Keratinocyte (primary cell): ENCODE data around the gene SLC39A5. TPM values are rescaled to one million over a fixed set of nuclear protein-coding genes. Genes with fewer than 3 reads are reported as not detected.
A peak's percentile ranks its signal among the peaks of the same experiment; 100 is the strongest.

ENCODE experiments used
- DNase-seq: peaks from one replicate; pipeline ENCODE4 v3.0.0-alpha.2; 2011; ENCODE audit warnings: low read depth, missing footprints, low spot score
- FAIRE-seq: peaks from 2 replicates; lab custom pipeline; 2011; peaks lifted over from hg19 to GRCh38; lab: Jason Lieb, UNC
- H2AFZ ChIP-seq: 2 replicates; pipeline ENCODE4 v1.6.0; 2012; ENCODE audit warnings: low read length, control low read depth, inconsistent platforms; ENCODE audit not compliant: control insufficient read depth
- H3K27ac ChIP-seq: 2 replicates; pipeline ENCODE4 v1.5.1; 2011; ENCODE audit warnings: low read length; ENCODE audit not compliant: control insufficient read depth, insufficient read depth
- H3K27me3 ChIP-seq: 3 replicates; pipeline ENCODE4 v1.6.0; 2011; ENCODE audit warnings: low read length; ENCODE audit not compliant: control insufficient read depth, insufficient read depth; ENCODE audit errors: extremely low read depth
- H3K36me3 ChIP-seq, 2 experiments: 2 replicates in 1 of 2; 3 replicates in 1 of 2; pipeline ENCODE4 v1.5.1; 2011; ENCODE audit warnings: low read length in 2 of 2, mild to moderate bottlenecking in 1 of 2; ENCODE audit not compliant: control insufficient read depth in 2 of 2, insufficient read depth in 2 of 2; ENCODE audit errors: extremely low read depth in 1 of 2
- H3K4me1 ChIP-seq: 3 replicates; pipeline ENCODE4 v1.5.1; 2011; ENCODE audit warnings: low read length; ENCODE audit not compliant: control insufficient read depth, insufficient read depth; ENCODE audit errors: extremely low read depth
- H3K4me2 ChIP-seq: 3 replicates; pipeline ENCODE4 v1.6.0; 2011; ENCODE audit warnings: low read depth, low read length; ENCODE audit not compliant: control insufficient read depth, insufficient read depth; ENCODE audit errors: extremely low read depth
- H3K4me3 ChIP-seq, 3 experiments: fragments of 200-600 bp in 1 of 3; sonication (generic) in 1 of 3; 2 replicates in 2 of 3; 3 replicates in 1 of 3; pipeline ENCODE4 v1.5.1; 2011 to 2016; ENCODE audit warnings: low read length in 3 of 3, mild to moderate bottlenecking in 3 of 3, control low read depth in 2 of 3, inconsistent platforms in 1 of 3, low read depth in 1 of 3, mixed read lengths in 1 of 3, mixed run types in 1 of 3, moderate library complexity in 1 of 3; ENCODE audit not compliant: control insufficient read depth in 2 of 3, insufficient read depth in 2 of 3; ENCODE audit errors: extremely low read depth in 1 of 3
- H3K79me2 ChIP-seq: 2 replicates; pipeline ENCODE4 v1.6.0; 2012; ENCODE audit warnings: low read length; ENCODE audit not compliant: control insufficient read depth, insufficient read depth
- H3K9ac ChIP-seq: 3 replicates; pipeline ENCODE4 v1.6.0; 2011; ENCODE audit warnings: low read length; ENCODE audit not compliant: control insufficient read depth, insufficient read depth; ENCODE audit errors: extremely low read depth
- H3K9me1 ChIP-seq: 3 replicates; pipeline ENCODE4 v1.6.0; 2011; ENCODE audit warnings: low read length; ENCODE audit not compliant: control insufficient read depth, insufficient read depth; ENCODE audit errors: extremely low read depth
- H3K9me3 ChIP-seq: 2 replicates; pipeline ENCODE4 v1.5.1; 2012; ENCODE audit warnings: low read depth, low read length; ENCODE audit not compliant: control insufficient read depth
- H4K20me1 ChIP-seq: 3 replicates; pipeline ENCODE4 v1.6.0; 2011; ENCODE audit warnings: low read length; ENCODE audit not compliant: control insufficient read depth, insufficient read depth; ENCODE audit errors: extremely low read depth
- EZH2 ChIP-seq: IDR thresholded peaks from one replicate; pipeline ENCODE4 v1.6.1; 2012; ENCODE audit warnings: inconsistent platforms, mild to moderate bottlenecking, low read length, moderate library complexity
- dilution Hi-C: fragments of 300-500 bp; cut with MboI; formaldehyde crosslinking; loops from one replicate; pipeline ENCODE4 v1.7.0; 2020; ENCODE audit warnings: low sequenced_read_pairs; ENCODE audit not compliant: extremely low pct_ligation_motif_present
- polyA plus RNA-seq, 5 experiments: library from polyadenylated mRNA; depleted of rRNA in 3 of 5; stranded (reverse) in 3 of 5; stranded (forward) in 1 of 5; unstranded in 1 of 5; fragments of >200 nt; gene quantifications; 1 replicate in 1 of 5; 2 replicates in 3 of 5; 3 replicates in 1 of 5; pipeline versions ENCODE4 v1.2.1 to v1.2.3, GENCODE V29; 2011 to 2012; ENCODE audit warnings: missing spikeins in 2 of 5, low read depth in 1 of 5, low replicate concordance in 1 of 5
- TF ChIP-seq, protein P1 (sequence below), 3 experiments: IDR thresholded peaks in 1 of 3; conservative IDR thresholded peaks in 1 of 3; optimal IDR thresholded peaks in 1 of 3; 2 replicates in 2 of 3; 3 replicates in 1 of 3; pipeline versions ENCODE3 to v1.5.1; 2011; ENCODE audit warnings: low read length in 3 of 3, mild to moderate bottlenecking in 3 of 3, moderate library complexity in 2 of 3, control low read depth in 1 of 3, inconsistent platforms in 1 of 3; ENCODE audit not compliant: insufficient read depth in 2 of 3; ENCODE audit errors: extremely low read depth in 1 of 3

Gene SLC39A5
- polyA plus RNA-seq, 1 donor (not counting 4 experiments of a cell fraction or from before 2014, with no cell fraction given): not detected

DNA sequence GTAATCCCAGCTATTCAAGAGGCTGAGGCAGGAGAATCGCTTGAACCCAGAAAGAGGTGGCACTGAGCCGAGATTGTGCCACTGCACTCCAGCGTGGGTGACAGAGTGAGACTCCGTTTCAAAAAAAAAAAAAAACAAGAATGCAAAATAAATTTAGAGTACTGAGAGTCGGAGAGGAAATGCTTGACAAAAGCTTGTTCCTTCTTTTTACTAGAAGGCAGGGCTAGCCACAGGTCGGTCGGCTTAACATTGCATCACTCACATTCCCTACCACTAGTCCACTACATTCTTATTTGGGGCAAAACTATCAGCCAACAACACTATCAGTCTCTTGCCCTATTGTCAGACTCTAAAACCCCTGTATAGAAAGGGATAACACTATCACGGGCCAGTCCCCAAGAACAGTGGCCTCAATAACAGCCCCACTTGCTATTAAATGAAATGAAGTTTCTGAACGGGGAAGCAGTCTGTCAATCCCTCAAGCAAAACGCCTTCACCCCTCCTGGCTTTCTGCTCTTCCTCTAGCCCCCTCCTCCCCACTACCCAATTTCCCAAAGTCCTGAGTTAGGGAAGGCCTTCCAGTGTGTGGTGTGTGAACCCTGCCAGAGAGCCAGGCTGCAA, 9.1 kb upstream of the SLC39A5 start:
- FAIRE-seq: no peak
- peak overlapping the region; percentile 94 for H2AFZ ChIP-seq
- TF ChIP-seq, protein P1, sequence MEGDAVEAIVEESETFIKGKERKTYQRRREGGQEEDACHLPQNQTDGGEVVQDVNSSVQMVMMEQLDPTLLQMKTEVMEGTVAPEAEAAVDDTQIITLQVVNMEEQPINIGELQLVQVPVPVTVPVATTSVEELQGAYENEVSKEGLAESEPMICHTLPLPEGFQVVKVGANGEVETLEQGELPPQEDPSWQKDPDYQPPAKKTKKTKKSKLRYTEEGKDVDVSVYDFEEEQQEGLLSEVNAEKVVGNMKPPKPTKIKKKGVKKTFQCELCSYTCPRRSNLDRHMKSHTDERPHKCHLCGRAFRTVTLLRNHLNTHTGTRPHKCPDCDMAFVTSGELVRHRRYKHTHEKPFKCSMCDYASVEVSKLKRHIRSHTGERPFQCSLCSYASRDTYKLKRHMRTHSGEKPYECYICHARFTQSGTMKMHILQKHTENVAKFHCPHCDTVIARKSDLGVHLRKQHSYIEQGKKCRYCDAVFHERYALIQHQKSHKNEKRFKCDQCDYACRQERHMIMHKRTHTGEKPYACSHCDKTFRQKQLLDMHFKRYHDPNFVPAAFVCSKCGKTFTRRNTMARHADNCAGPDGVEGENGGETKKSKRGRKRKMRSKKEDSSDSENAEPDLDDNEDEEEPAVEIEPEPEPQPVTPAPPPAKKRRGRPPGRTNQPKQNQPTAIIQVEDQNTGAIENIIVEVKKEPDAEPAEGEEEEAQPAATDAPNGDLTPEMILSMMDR (optimal IDR thresholded peaks at IDR 0.05 in 1 of 3, IDR thresholded peaks at IDR 0.05 in 1 of 3, conservative IDR thresholded peaks at IDR 0.05 in 1 of 3; ENCODE audit: extremely low read depth in 1 of 3, insufficient read depth in 2 of 3, low read length in 3 of 3): no peak
- TF ChIP-seq EZH2: no peak
- H3K36me3 ChIP-seq: peaks cover 4 to 7% of the 10 kb centered on the region in 2 experiments
- peaks cover 24% of the 10 kb centered on the region for H3K4me1 ChIP-seq
- H4K20me1 ChIP-seq: no peaks in the 10 kb centered on the region
- no peak for DNase-seq
- H3K4me2 ChIP-seq: peak overlapping the region; percentile 98
- peak overlapping the region; percentile 89 to 98 (median 94) for H3K4me3 ChIP-seq
- no peaks in the 10 kb centered on the region for H3K9me1 ChIP-seq
- H3K27ac ChIP-seq: peak overlapping the region; percentile 84
- peaks cover 32% of the 10 kb centered on the region for H3K79me2 ChIP-seq
- peak overlapping the region; percentile 92 for H3K9ac ChIP-seq
- dilution Hi-C loops: no loop called here
- H3K9me3 ChIP-seq: no peaks in the 10 kb centered on the region
- no peaks in the 10 kb centered on the region for H3K27me3 ChIP-seq

GRCh38 chr12:56221232-56221756, 8.6 kb upstream of the SLC39A5 start:
- dilution Hi-C loops: no loop called here

More at GRCh38 chr12:56221232-56221756, 8.6 kb upstream of the SLC39A5 start:
- peak overlapping the region; percentile 94 for H2AFZ ChIP-seq
- H3K79me2 ChIP-seq: peaks cover 32% of the 10 kb centered on the region
- no peaks in the 10 kb centered on the region for H3K9me1 ChIP-seq
- FAIRE-seq (no peak), DNase-seq (no peak)
- H3K27ac ChIP-seq: peak overlapping the region; percentile 84
- H3K9me3 ChIP-seq: no peaks in the 10 kb centered on the region
- H3K9ac ChIP-seq: peak overlapping the region; percentile 92
- H3K27me3 ChIP-seq: no peaks in the 10 kb centered on the region
- peak overlapping the region; percentile 98 for H3K4me2 ChIP-seq
- TF ChIP-seq EZH2: no peak
- TF ChIP-seq, protein P1 (optimal IDR thresholded peaks at IDR 0.05 in 1 of 3, IDR thresholded peaks at IDR 0.05 in 1 of 3, conservative IDR thresholded peaks at IDR 0.05 in 1 of 3; ENCODE audit: extremely low read depth in 1 of 3, insufficient read depth in 2 of 3, low read length in 3 of 3): no peak
- peaks cover 5% of the 10 kb centered on the region in 2 experiments for H3K36me3 ChIP-seq
- H3K4me3 ChIP-seq: peak overlapping the region; percentile 89 to 98 (median 94)
- no peaks in the 10 kb centered on the region for H4K20me1 ChIP-seq
- H3K4me1 ChIP-seq: peaks cover 24% of the 10 kb centered on the region
